ENCODE results near the gene TNS4. TPM values are rescaled to one million over a fixed set of nuclear protein-coding genes. Genes with fewer than 3 reads are reported as not detected.
"Not testable (repeated sequence)": the region's sequence is repeated elsewhere in the genome, so short reads cannot be mapped to it uniquely, and the experiment has no call there.

TNS4 gene
- total RNA-seq, 4 donors from 2014 or later, result 0.30 TPM; not detected in 3

DNA sequence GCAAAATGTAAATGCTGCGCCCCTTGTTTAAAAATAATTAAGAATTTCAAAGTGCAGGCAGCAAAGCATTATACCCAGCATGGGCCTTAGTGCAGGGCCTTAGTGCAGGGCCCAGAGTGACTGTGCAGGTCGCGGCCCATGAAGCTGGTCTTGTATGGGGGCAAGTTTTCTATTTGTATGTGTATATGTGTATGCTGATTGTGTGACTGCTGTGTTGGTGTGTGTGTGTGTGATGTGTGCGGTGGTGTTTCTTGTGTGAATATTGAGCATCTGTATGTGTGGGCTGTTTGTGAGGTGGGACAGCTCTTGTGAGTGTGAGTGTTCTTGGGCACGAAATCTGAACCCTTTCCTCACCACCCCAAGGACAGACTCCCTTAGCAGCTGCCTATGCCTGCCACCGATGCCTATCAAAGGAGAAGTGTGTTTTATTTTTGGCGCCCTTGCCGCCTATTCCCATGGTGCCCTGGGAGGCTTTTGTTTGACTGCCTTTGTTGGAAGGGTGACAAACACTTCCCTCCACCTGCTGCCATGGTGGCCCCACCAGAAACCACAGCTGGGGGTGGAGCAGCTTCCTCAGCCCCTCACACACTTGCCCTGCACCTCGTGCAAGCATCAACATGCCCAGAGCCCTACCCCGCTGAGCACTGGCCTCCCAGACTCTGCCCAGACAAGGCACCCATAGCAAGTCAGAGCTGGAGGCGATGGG lies 45.8 kb upstream of the TNS4 start:
- no peak overlapping the region for H3K4me3 ChIP-seq
- peak overlapping the region; percentile 7 to 94 (median 84) for H3K27ac ChIP-seq
- H3K4me1 ChIP-seq, result peaks cover 8 to 71% (median 56%) of the 10 kb centered on the region in 4 donors
- H3K9me3 ChIP-seq, result no peaks in the 10 kb centered on the region
- DNase-seq (ENCODE audit: low spot score in 2 of 2), result peak in 1 of 2 donors; percentile 5
- H3K36me3 ChIP-seq, result no peaks in the 10 kb centered on the region
- 70 to 80% methylated on average over 11 of the region's 11 CpGs for WGBS, 2 donors
- TF ChIP-seq EP300 (IDR thresholded peaks at IDR 0.05), result no peak
- TF ChIP-seq, protein P1, sequence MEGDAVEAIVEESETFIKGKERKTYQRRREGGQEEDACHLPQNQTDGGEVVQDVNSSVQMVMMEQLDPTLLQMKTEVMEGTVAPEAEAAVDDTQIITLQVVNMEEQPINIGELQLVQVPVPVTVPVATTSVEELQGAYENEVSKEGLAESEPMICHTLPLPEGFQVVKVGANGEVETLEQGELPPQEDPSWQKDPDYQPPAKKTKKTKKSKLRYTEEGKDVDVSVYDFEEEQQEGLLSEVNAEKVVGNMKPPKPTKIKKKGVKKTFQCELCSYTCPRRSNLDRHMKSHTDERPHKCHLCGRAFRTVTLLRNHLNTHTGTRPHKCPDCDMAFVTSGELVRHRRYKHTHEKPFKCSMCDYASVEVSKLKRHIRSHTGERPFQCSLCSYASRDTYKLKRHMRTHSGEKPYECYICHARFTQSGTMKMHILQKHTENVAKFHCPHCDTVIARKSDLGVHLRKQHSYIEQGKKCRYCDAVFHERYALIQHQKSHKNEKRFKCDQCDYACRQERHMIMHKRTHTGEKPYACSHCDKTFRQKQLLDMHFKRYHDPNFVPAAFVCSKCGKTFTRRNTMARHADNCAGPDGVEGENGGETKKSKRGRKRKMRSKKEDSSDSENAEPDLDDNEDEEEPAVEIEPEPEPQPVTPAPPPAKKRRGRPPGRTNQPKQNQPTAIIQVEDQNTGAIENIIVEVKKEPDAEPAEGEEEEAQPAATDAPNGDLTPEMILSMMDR (IDR thresholded peaks at IDR 0.05), result no peak
- TF ChIP-seq POLR2A (IDR thresholded peaks at IDR 0.05), result no peak
- H3K27me3 ChIP-seq, result no peaks in the 10 kb centered on the region

DNA sequence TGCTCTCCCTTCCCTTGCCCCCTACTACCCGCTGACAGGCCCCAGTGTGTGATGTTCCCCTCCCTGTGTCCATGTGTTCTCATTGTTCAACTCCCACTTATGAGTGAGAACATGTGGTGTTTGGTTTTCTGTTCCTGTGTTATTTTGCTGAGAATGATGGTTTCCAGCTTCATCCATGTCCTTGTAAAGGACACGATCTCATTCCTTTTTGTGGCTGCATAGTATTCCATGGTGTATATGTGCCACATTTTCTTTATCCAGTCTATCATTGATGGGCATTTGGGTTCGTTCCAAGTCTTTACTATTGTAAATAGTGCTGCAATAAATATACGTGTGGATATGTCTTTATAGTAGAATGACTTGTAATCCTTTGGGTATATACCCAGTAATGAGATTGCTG lies 45.1 kb upstream of the TNS4 start:
- not testable (repeated sequence) for DNase-seq (ENCODE audit: low spot score in 2 of 2); H3K27ac ChIP-seq; H3K9me3 ChIP-seq; H3K36me3 ChIP-seq; H3K27me3 ChIP-seq; H3K4me3 ChIP-seq
- WGBS, 2 donors, result 92 to 94% methylated on average over 4 of the region's 4 CpGs
- H3K4me1 ChIP-seq, result peaks cover 9 to 71% (median 56%) of the 10 kb centered on the region in 4 donors

DNA sequence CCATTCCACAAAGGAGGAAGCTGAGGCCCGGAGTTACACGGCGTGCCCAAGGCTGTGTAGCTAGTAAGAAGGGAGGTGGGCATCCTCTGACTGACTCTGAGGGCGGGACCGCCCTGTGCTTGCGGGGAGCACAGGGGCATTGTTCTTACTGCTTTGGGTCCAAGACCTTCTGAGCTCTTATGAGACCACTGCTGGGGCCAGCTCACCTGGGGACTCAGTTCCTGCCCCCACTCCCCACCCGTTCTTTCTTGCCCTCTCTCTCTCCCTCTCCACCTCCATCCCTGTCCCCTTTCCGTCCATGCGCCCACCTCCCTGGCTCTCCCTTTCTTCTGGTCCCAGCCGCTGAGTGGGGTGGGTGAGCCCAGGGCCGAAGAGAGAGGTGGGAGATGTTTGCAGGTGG lies 44.2 kb upstream of the TNS4 start:
- Histone ChIP-seq H3K27ac (no peak overlapping the region), H3K4me1 (peaks cover 9 to 71% (median 58%) of the 10 kb centered on the region in 4 donors), H3K4me3 (no peak overlapping the region), H3K27me3 (no peaks in the 10 kb centered on the region), H3K9me3 (no peaks in the 10 kb centered on the region), H3K36me3 (no peaks in the 10 kb centered on the region)
- 89 to 90% methylated on average over 11 of the region's 11 CpGs for WGBS, 2 donors
- TF ChIP-seq POLR2A (IDR thresholded peaks at IDR 0.05), result no peak
- TF ChIP-seq EP300 (IDR thresholded peaks at IDR 0.05), result no peak
- TF ChIP-seq, protein P1 (IDR thresholded peaks at IDR 0.05), result no peak
- peak in 1 of 2 donors; percentile 9 for DNase-seq (ENCODE audit: low spot score in 2 of 2)

DNA sequence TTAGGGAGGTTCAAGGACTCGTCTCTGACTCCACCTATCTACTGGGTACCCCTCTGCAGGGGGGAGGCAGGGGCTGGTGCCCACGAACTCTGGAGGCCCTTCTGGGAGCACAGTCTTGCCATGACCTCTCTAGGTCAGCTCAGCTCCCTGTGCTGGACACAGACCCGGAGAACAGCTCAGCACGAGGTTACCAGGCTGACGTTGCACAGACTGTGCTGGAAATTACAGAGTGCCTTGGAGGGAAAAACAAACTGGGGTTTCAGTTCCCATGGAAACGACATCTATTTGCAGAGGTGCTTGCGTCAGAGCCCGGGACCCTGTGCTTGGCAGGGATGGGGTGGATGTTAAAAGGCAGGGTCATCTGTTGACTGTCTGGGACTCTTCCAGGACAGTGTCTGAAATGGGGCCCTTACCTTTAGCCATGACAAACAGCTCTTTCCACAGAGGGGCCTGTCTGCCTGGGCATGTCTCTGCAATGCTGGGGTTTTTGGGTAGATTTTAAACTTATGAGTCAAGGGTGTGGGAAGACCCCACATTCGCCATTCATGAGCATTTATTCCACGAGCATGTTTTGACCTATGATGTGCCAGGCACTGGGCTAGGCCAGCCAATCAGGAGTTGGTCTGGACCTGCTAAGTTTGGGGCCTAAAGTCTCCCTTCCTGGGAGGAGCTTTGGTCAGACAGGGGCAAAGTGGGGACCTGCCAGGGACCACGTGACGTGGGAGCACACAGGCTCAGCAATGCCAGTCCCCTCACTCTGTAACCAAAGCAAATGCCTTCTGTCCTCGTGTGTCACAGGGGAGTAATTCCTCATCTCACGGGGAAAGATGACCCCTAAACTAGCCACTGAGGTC lies 41.4 kb upstream of the TNS4 start:
- Histone ChIP-seq H3K4me1 (peaks cover 9 to 69% (median 53%) of the 10 kb centered on the region in 4 donors), H3K4me3 (no peak overlapping the region)
- 13 to 31% methylated on average over 14 of the region's 14 CpGs for WGBS, 2 donors

DNA sequence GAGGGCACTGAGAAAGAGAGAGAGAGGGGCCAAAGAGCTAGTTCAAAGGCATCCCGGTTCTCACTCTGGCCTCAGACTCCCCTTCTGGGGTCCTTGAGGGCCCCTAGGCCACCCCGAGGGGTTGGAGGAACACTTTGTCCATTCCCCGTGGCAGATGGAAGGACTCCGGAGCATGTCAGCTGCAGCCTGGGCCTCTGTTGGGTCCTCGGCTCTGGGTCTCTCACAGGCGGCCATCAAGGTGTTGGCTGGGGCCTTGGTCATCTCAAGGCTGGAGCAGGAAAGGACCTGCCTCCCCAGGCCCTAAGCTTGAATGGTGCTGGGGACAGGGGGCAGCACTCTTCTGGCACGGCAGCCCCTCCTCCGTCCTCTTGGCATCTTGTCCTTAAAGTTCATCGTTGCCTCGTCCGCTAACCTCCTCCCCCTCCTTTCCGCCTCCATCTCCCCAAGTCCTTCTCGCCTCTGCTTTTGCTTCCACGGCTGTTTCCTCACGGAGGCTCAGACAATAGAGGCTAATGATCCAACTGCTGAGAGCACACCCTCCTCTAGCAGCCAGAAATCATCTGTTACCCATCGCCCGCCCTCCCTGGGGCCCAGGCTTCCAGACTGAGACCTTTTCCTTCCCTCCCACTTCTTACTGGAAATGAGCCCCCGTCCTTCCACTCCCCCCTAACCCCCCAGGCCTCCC lies 40.6 kb upstream of the TNS4 start:
- DNase-seq (ENCODE audit: low spot score in 2 of 2), result peak; percentile 69 to 77
- no peaks in the 10 kb centered on the region for H3K9me3 ChIP-seq
- no peak overlapping the region for H3K4me3 ChIP-seq
- TF ChIP-seq, protein P1 (IDR thresholded peaks at IDR 0.05), result no peak
- TF ChIP-seq POLR2A (IDR thresholded peaks at IDR 0.05) (no peak), EP300 (IDR thresholded peaks at IDR 0.05) (no peak)
- H3K4me1 ChIP-seq, result peaks cover 9 to 72% (median 56%) of the 10 kb centered on the region in 4 donors
- no peaks in the 10 kb centered on the region for H3K27me3 ChIP-seq
- peak overlapping the region; percentile 85 to 97 (median 90) for H3K27ac ChIP-seq
- 30 to 38% methylated on average over 18 of the region's 18 CpGs for WGBS, 2 donors
- no peaks in the 10 kb centered on the region for H3K36me3 ChIP-seq

More for the DNA sequence above, 41.4 kb upstream of the TNS4 start:
- Histone ChIP-seq H3K27me3 (no peaks in the 10 kb centered on the region), H3K36me3 (no peaks in the 10 kb centered on the region), H3K9me3 (no peaks in the 10 kb centered on the region), H3K27ac (peak overlapping the region; percentile 85 to 97 (median 90))
- peak; percentile 90 to 97 for TF ChIP-seq EP300 (IDR thresholded peaks at IDR 0.05)
- TF ChIP-seq, protein P1 (IDR thresholded peaks at IDR 0.05), result peak in 1 of 5 experiments; percentile 8
- no peak for TF ChIP-seq POLR2A (IDR thresholded peaks at IDR 0.05)
- DNase-seq (ENCODE audit: low spot score in 2 of 2), result peak; percentile 80 to 89

All from tibial nerve (tissue), 4 donors.